IMR-90 (cell line): Measurements from ENCODE around the gene FRMD5. TPM values are rescaled to one million over a fixed set of nuclear protein-coding genes. Genes with fewer than 3 reads are reported as not detected.

Experiments
- ATAC-seq: fragments of 200-7000 bp; cut with Tn5 transposase; 2 replicates; pipeline ENCODE4 v1.9.1; 2020; ENCODE audit warnings: low read depth, mild to moderate bottlenecking, moderate library complexity
- BruUV-seq: library from RNA; stranded (reverse); fragments of 400-500 nt; replicated peaks from 2 replicates; lab custom pipeline; 2021; lab: Mats Ljungman, UMichigan
- CTCF ChIA-PET: fragments of 300-600 bp; formaldehyde crosslinking; extraction: SDS; loops from one replicate; lab custom pipeline; 2021; ENCODE audit warnings: antibody characterized with exemption; lab: Yijun Ruan, JAX
- POLR2A ChIA-PET: fragments of 300-600 bp; sonication (Branson Sonifier 250); formaldehyde crosslinking; loops from one replicate; lab custom pipeline; 2022; ENCODE audit warnings: antibody characterized with exemption; ENCODE audit not compliant: unreplicated experiment; lab: Charles Lee
- DNase-seq: peaks from one replicate; pipeline ENCODE4 v3.0.0; 2013
- H2AFZ ChIP-seq: replicated peaks from 2 replicates; pipeline ENCODE3; 2013; ENCODE audit warnings: low read length, mild to moderate bottlenecking; ENCODE audit not compliant: poor library complexity
- H2AK5ac ChIP-seq: 2 replicates; pipeline ENCODE4 v1.6.1; 2013; ENCODE audit warnings: low read depth, low read length, inconsistent platforms
- H2AK9ac ChIP-seq: replicated peaks from 2 replicates; pipeline ENCODE3; 2013; ENCODE audit warnings: mild to moderate bottlenecking, low read depth, low read length, moderate library complexity; ENCODE audit not compliant: poor library complexity
- H2BK120ac ChIP-seq: 2 replicates; pipeline ENCODE4 v1.6.1; 2013; ENCODE audit warnings: low read depth, low read length, inconsistent platforms
- H2BK15ac ChIP-seq: 3 replicates; pipeline ENCODE4 v1.6.1; 2013; ENCODE audit warnings: low read depth, low read length, inconsistent platforms
- H2BK20ac ChIP-seq: 2 replicates; pipeline ENCODE4 v1.6.1; 2013; ENCODE audit warnings: low read depth, mild to moderate bottlenecking, inconsistent platforms, low read length, moderate library complexity
- H2BK5ac ChIP-seq: 2 replicates; pipeline ENCODE4 v1.6.1; 2013; ENCODE audit warnings: mild to moderate bottlenecking, low read depth, low read length, inconsistent platforms; ENCODE audit not compliant: poor library complexity, severe bottlenecking
- H3K14ac ChIP-seq: replicated peaks from 2 replicates; pipeline ENCODE4 v1.6.1; 2013; ENCODE audit warnings: low read depth, low read length, inconsistent platforms
- H3K18ac ChIP-seq: 2 replicates; pipeline ENCODE4 v1.6.1; 2013; ENCODE audit warnings: low read depth, low read length, control low read depth
- H3K23ac ChIP-seq: 2 replicates; pipeline ENCODE4 v1.6.1; 2013; ENCODE audit warnings: low read depth, low read length, inconsistent platforms
- H3K27ac ChIP-seq: 2 replicates; pipeline ENCODE4 v1.5.1; 2013; ENCODE audit warnings: mild to moderate bottlenecking, control low read depth, low read length; ENCODE audit not compliant: insufficient read depth
- H3K27me3 ChIP-seq: 2 replicates; pipeline ENCODE4 v1.6.1; 2013; ENCODE audit warnings: low read length; ENCODE audit not compliant: control insufficient read depth, insufficient read depth
- H3K36me3 ChIP-seq: 2 replicates; pipeline ENCODE4 v1.6.1; 2013; ENCODE audit warnings: low read length, mixed read lengths; ENCODE audit not compliant: control insufficient read depth, insufficient read depth
- H3K4ac ChIP-seq: 2 replicates; pipeline ENCODE4 v1.6.1; 2013; ENCODE audit warnings: low read depth, low read length, inconsistent platforms
- H3K4me1 ChIP-seq: 2 replicates; pipeline ENCODE4 v1.6.1; 2013; ENCODE audit warnings: low read length, mixed read lengths; ENCODE audit not compliant: control insufficient read depth, insufficient read depth
- H3K4me2 ChIP-seq: 2 replicates; pipeline ENCODE4 v1.6.1; 2013; ENCODE audit warnings: low read depth, mild to moderate bottlenecking, control low read depth, low read length, moderate library complexity
- H3K4me3 ChIP-seq: 2 replicates; pipeline ENCODE4 v1.5.1; 2013; ENCODE audit warnings: low read depth, mild to moderate bottlenecking, control low read depth, low read length, moderate library complexity; ENCODE audit not compliant: insufficient read depth
- H3K56ac ChIP-seq: 2 replicates; pipeline ENCODE4 v1.6.1; 2013; ENCODE audit warnings: low read length, inconsistent platforms; ENCODE audit not compliant: insufficient read depth; ENCODE audit errors: extremely low read depth
- H3K79me1 ChIP-seq, 2 experiments: 2 replicates each; pipeline ENCODE4 v1.6.1; 2013; ENCODE audit warnings: low read length in 2 of 2, inconsistent platforms in 1 of 2, low read depth in 1 of 2
- H3K9ac ChIP-seq: 2 replicates; pipeline ENCODE4 v1.6.1; 2013; ENCODE audit warnings: low read depth, low read length, control low read depth
- H3K9me1 ChIP-seq: 2 replicates; pipeline ENCODE4 v1.6.1; 2013; ENCODE audit warnings: low read length, inconsistent platforms; ENCODE audit not compliant: insufficient read depth
- H3K9me3 ChIP-seq: 2 replicates; pipeline ENCODE4 v1.6.1; 2013; ENCODE audit warnings: low read length; ENCODE audit not compliant: control insufficient read depth, insufficient read depth
- H4K20me1 ChIP-seq: 2 replicates; pipeline ENCODE4 v1.6.1; 2013; ENCODE audit warnings: low read length, inconsistent platforms; ENCODE audit not compliant: insufficient read depth
- H4K5ac ChIP-seq: 2 replicates; pipeline ENCODE4 v1.6.1; 2013; ENCODE audit warnings: mild to moderate bottlenecking, low read depth, low read length, control low read depth
- H4K8ac ChIP-seq, 2 experiments: 2 replicates each; pipeline ENCODE4 v1.6.1; 2013; ENCODE audit warnings: low read depth in 2 of 2, low read length in 2 of 2, control low read depth in 1 of 2, inconsistent platforms in 1 of 2
- H4K91ac ChIP-seq: 2 replicates; pipeline ENCODE4 v1.6.1; 2013; ENCODE audit warnings: low read depth, low read length, inconsistent platforms; ENCODE audit not compliant: insufficient read depth
- BHLHE40 ChIP-seq: fragments of 150-350 bp; IDR thresholded peaks from 2 replicates; pipeline ENCODE4 v1.6.1; 2016; ENCODE audit warnings: mild to moderate bottlenecking, low read depth, low read length
- CEBPB ChIP-seq: IDR thresholded peaks from 2 replicates; pipeline ENCODE4 v1.6.1; 2012; ENCODE audit warnings: low read depth, low read length, improper control_type of control experiment
- CHD1 ChIP-seq: IDR thresholded peaks from 2 replicates; pipeline ENCODE4 v1.6.1; 2012; ENCODE audit warnings: low read depth, low read length, improper control_type of control experiment
- FOS ChIP-seq: fragments of 150-350 bp; IDR thresholded peaks from 2 replicates; pipeline ENCODE4 v1.6.1; 2016; ENCODE audit warnings: low read depth, low read length
- MAFK ChIP-seq: IDR thresholded peaks from 2 replicates; pipeline ENCODE4 v1.6.1; 2012; ENCODE audit warnings: low read depth, low read length, improper control_type of control experiment
- MAZ ChIP-seq: IDR thresholded peaks from 2 replicates; pipeline ENCODE4 v1.6.1; 2012; ENCODE audit warnings: low read depth, mild to moderate bottlenecking, low read length, improper control_type of control experiment, moderate library complexity, borderline replicate concordance
- MXI1 ChIP-seq: IDR thresholded peaks from 2 replicates; pipeline ENCODE4 v1.6.1; 2012; ENCODE audit warnings: low read depth, mild to moderate bottlenecking, low read length, moderate library complexity, borderline replicate concordance
- NFE2L2 ChIP-seq: fragments of 150-350 bp; IDR thresholded peaks from 2 replicates; pipeline ENCODE4 v1.6.1; 2016; ENCODE audit warnings: low read depth, mild to moderate bottlenecking, low read length
- POLR2A ChIP-seq: IDR thresholded peaks from 2 replicates; pipeline ENCODE4 v1.6.1; 2012; ENCODE audit warnings: mild to moderate bottlenecking, low read depth, low read length
- RAD21 ChIP-seq: IDR thresholded peaks from 2 replicates; pipeline ENCODE4 v1.6.1; 2012; ENCODE audit warnings: low read length, improper control_type of control experiment
- RCOR1 ChIP-seq: IDR thresholded peaks from 2 replicates; pipeline ENCODE4 v1.6.1; 2012; ENCODE audit warnings: mild to moderate bottlenecking, low read length, improper control_type of control experiment; ENCODE audit not compliant: insufficient replicate concordance
- RFX5 ChIP-seq: IDR thresholded peaks from 2 replicates; pipeline ENCODE4 v1.8.0; 2012; ENCODE audit warnings: low read depth, mild to moderate bottlenecking, low read length, moderate library complexity
- SMC3 ChIP-seq: fragments of 150-350 bp; IDR thresholded peaks from 2 replicates; pipeline ENCODE4 v1.6.1; 2016; ENCODE audit warnings: low read depth, mild to moderate bottlenecking, antibody characterized with exemption, low read length, moderate library complexity
- WGBS, 2 experiments: methylation state at CpG; one replicate each; pipeline versions ENCODE4 v1.1.5 to v1.1.7; 2013; ENCODE audit warnings: missing lambda C conversion rate in 2 of 2; ENCODE audit not compliant: insufficient read length in 1 of 2; ENCODE audit errors: extremely low coverage in 2 of 2; 5-methylcytosine and 5-hydroxymethylcytosine counted together
- dilution Hi-C: fragments of 300-500 bp; cut with HindIII; formaldehyde crosslinking; loops from one replicate; pipeline ENCODE4 v1.14.3; 2018; ENCODE audit warnings: low sequenced_read_pairs; ENCODE audit not compliant: unreplicated experiment
- in situ Hi-C: fragments of 300-500 bp; cut with MboI; formaldehyde crosslinking; loops from 3 replicates; pipeline ENCODE4 v1.14.3; 2019; ENCODE audit warnings: low sequenced_read_pairs, inconsistent platforms, mixed read lengths
- intact Hi-C: fragments of 100-400 bp; cut with micrococcal nuclease; formaldehyde crosslinking; loops from 2 replicates; pipeline ENCODE4 v1.10.0; 2022
- polyA plus RNA-seq, 3 experiments: library from polyadenylated mRNA; depleted of rRNA; stranded (reverse); fragments of >200 nt; gene quantifications; 2 replicates each; pipeline ENCODE4 v1.2.3, GENCODE V29; 2012; ENCODE audit warnings: low replicate concordance in 1 of 3
- total RNA-seq: library from RNA; depleted of rRNA; stranded (reverse); fragments of >200 nt; gene quantifications from 2 replicates; pipeline ENCODE4 v1.2.3, GENCODE V29; 2012
- TF ChIP-seq, protein P1 (sequence below): conservative IDR thresholded peaks from 2 replicates; pipeline ENCODE4 v1.5.1; 2012; ENCODE audit warnings: mild to moderate bottlenecking, low read depth, low read length, improper control_type of control experiment
- TF ChIP-seq, protein P2 (sequence below): fragments of 150-350 bp; IDR thresholded peaks from 2 replicates; pipeline ENCODE4 v1.6.1; 2016; ENCODE audit warnings: low read depth, mild to moderate bottlenecking, low read length, moderate library complexity, borderline replicate concordance
- TF ChIP-seq, protein P3 (sequence below): fragments of 150-350 bp; IDR thresholded peaks from 2 replicates; pipeline ENCODE4 v1.6.1; 2017; ENCODE audit warnings: mild to moderate bottlenecking, antibody characterized with exemption, low read length, low read depth

The FRMD5 gene
- total and polyA plus RNA-seq, 2 of the 4 experiments (the other 2 are of a cell fraction), result 4.1 to 5.4 TPM

DNA sequence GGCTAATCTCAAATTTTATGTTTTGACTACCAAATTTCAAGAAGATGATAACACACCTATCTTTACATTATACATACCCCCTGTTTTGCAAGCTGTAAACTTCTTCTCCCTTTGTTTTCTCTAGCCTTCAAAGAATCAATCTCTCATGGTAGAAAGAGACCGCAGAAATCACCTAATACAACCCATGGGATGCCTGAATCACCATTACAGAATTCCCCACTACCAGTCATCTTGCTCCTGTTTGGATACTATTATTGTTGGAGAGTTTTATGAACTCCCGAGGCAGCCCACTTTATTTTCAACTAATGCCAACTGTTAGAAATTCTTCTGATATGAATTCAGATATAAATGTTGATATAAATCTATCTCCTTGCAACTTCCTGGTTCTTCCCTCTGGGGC, 110.9 kb downstream of the FRMD5 start:
- H2AFZ ChIP-seq, result no peak overlapping the region
- H3K56ac ChIP-seq, result no peak overlapping the region
- H4K20me1 ChIP-seq, result no peaks in the 10 kb centered on the region
- H2BK20ac ChIP-seq, result no peak overlapping the region
- dilution Hi-C loops, result no loop called here
- no peak overlapping the region for H4K91ac ChIP-seq
- H3K79me1 ChIP-seq, result peaks cover 4 to 24% of the 10 kb centered on the region in 2 experiments; a peak in 2 of 4 replicates
- H2AK5ac ChIP-seq, result no peak overlapping the region
- no peak overlapping the region for H4K8ac ChIP-seq
- BruUV-seq, result no TSS peak
- H3K14ac ChIP-seq, result no peak overlapping the region
- H3K9me1 ChIP-seq, result peaks cover 5% of the 10 kb centered on the region; the same call in 1 of the 2 replicates
- no peak overlapping the region for H3K9ac ChIP-seq
- H3K18ac ChIP-seq, result no peak overlapping the region
- DNase-seq, result no peak
- no peak for TF ChIP-seq FOS
- TF ChIP-seq, protein P1, sequence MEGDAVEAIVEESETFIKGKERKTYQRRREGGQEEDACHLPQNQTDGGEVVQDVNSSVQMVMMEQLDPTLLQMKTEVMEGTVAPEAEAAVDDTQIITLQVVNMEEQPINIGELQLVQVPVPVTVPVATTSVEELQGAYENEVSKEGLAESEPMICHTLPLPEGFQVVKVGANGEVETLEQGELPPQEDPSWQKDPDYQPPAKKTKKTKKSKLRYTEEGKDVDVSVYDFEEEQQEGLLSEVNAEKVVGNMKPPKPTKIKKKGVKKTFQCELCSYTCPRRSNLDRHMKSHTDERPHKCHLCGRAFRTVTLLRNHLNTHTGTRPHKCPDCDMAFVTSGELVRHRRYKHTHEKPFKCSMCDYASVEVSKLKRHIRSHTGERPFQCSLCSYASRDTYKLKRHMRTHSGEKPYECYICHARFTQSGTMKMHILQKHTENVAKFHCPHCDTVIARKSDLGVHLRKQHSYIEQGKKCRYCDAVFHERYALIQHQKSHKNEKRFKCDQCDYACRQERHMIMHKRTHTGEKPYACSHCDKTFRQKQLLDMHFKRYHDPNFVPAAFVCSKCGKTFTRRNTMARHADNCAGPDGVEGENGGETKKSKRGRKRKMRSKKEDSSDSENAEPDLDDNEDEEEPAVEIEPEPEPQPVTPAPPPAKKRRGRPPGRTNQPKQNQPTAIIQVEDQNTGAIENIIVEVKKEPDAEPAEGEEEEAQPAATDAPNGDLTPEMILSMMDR, result no peak
- no peak for TF ChIP-seq RAD21
- no peak for TF ChIP-seq MXI1
- TF ChIP-seq RFX5, result no peak
- TF ChIP-seq POLR2A, result no peak
- TF ChIP-seq RCOR1, result no peak
- TF ChIP-seq NFE2L2, result no peak
- no peak for TF ChIP-seq MAZ
- TF ChIP-seq, protein P2, sequence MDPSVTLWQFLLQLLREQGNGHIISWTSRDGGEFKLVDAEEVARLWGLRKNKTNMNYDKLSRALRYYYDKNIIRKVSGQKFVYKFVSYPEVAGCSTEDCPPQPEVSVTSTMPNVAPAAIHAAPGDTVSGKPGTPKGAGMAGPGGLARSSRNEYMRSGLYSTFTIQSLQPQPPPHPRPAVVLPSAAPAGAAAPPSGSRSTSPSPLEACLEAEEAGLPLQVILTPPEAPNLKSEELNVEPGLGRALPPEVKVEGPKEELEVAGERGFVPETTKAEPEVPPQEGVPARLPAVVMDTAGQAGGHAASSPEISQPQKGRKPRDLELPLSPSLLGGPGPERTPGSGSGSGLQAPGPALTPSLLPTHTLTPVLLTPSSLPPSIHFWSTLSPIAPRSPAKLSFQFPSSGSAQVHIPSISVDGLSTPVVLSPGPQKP, result no peak
- no peak for TF ChIP-seq SMC3
- TF ChIP-seq BHLHE40, result no peak
- no peak for TF ChIP-seq MAFK
- TF ChIP-seq, protein P3, sequence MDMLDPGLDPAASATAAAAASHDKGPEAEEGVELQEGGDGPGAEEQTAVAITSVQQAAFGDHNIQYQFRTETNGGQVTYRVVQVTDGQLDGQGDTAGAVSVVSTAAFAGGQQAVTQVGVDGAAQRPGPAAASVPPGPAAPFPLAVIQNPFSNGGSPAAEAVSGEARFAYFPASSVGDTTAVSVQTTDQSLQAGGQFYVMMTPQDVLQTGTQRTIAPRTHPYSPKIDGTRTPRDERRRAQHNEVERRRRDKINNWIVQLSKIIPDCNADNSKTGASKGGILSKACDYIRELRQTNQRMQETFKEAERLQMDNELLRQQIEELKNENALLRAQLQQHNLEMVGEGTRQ, result no peak
- no peak for TF ChIP-seq CEBPB
- TF ChIP-seq CHD1, result no peak
- WGBS, 2 experiments, result no CpG with 5 or more reads among the region's 2 CpGs
- H3K9me3 ChIP-seq, result no peaks in the 10 kb centered on the region
- in situ Hi-C loops, result no loop called here
- H3K36me3 ChIP-seq, result no peaks in the 10 kb centered on the region
- no peak overlapping the region for H3K4me3 ChIP-seq
- H2AK9ac ChIP-seq, result no peak overlapping the region
- no peak overlapping the region for H4K5ac ChIP-seq
- H3K4me1 ChIP-seq, result peaks cover 7% of the 10 kb centered on the region
- H3K4ac ChIP-seq, result no peak overlapping the region
- H3K27me3 ChIP-seq, result no peaks in the 10 kb centered on the region
- ChIA-PET CTCF (no interaction called here), POLR2A (no interaction called here)
- no peak overlapping the region for H2BK120ac ChIP-seq
- no peak overlapping the region for H3K4me2 ChIP-seq
- no peak overlapping the region for H3K23ac ChIP-seq
- H2BK5ac ChIP-seq, result no peak overlapping the region
- H2BK15ac ChIP-seq, result no peak overlapping the region
- H3K27ac ChIP-seq, result no peak overlapping the region
- ATAC-seq, result no peak
- intact Hi-C loops, result no loop called here
